ENCODE measurements around the gene TCF4. TPM values are rescaled to one million over a fixed set of nuclear protein-coding genes. Genes with fewer than 3 reads are reported as not detected.

TCF4 gene
- total and polyA plus RNA-seq, 4 donors, result 4.3 to 15.3 (median 11.5) TPM

DNA sequence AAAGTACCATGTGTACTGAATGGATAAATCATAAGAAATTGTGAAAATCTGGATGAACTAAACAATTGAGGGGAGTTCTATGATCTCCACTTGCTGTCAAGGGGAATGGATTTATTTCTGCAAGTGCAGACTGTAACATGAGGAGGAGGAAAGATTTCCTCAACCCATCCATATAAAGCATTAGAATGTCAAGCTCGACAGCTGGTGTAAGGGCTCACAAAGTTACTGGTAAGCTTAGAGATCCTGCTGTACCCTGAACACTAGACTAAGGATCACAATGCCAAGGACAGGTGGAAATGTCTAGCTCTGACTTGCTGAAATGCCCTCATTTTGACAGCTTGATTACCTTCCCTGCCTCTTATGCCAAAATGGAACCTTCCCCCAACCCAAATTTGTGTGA lies 125.3 kb downstream of the TCF4 start:
- TF ChIP-seq JUND (IDR thresholded peaks at IDR 0.05) (no peak), TAF1 (conservative IDR thresholded peaks at IDR 0.05) (no peak), NR2F2 (IDR thresholded peaks at IDR 0.05) (no peak), RXRA (IDR thresholded peaks at IDR 0.05) (no peak), FOXA2 (IDR thresholded peaks at IDR 0.05) (no peak), EGR1 (IDR thresholded peaks at IDR 0.05; ENCODE audit: low read depth in 2 of 2) (no peak), HNF4G (IDR thresholded peaks at IDR 0.05) (no peak), GABPA (IDR thresholded peaks at IDR 0.05 in 1 of 2, conservative IDR thresholded peaks at IDR 0.05 in 1 of 2) (no peak)
- TF ChIP-seq, protein P1, sequence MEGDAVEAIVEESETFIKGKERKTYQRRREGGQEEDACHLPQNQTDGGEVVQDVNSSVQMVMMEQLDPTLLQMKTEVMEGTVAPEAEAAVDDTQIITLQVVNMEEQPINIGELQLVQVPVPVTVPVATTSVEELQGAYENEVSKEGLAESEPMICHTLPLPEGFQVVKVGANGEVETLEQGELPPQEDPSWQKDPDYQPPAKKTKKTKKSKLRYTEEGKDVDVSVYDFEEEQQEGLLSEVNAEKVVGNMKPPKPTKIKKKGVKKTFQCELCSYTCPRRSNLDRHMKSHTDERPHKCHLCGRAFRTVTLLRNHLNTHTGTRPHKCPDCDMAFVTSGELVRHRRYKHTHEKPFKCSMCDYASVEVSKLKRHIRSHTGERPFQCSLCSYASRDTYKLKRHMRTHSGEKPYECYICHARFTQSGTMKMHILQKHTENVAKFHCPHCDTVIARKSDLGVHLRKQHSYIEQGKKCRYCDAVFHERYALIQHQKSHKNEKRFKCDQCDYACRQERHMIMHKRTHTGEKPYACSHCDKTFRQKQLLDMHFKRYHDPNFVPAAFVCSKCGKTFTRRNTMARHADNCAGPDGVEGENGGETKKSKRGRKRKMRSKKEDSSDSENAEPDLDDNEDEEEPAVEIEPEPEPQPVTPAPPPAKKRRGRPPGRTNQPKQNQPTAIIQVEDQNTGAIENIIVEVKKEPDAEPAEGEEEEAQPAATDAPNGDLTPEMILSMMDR (IDR thresholded peaks at IDR 0.05; ENCODE audit: low read depth, low read length, missing input control), result no peak
- TF ChIP-seq, protein P2, sequence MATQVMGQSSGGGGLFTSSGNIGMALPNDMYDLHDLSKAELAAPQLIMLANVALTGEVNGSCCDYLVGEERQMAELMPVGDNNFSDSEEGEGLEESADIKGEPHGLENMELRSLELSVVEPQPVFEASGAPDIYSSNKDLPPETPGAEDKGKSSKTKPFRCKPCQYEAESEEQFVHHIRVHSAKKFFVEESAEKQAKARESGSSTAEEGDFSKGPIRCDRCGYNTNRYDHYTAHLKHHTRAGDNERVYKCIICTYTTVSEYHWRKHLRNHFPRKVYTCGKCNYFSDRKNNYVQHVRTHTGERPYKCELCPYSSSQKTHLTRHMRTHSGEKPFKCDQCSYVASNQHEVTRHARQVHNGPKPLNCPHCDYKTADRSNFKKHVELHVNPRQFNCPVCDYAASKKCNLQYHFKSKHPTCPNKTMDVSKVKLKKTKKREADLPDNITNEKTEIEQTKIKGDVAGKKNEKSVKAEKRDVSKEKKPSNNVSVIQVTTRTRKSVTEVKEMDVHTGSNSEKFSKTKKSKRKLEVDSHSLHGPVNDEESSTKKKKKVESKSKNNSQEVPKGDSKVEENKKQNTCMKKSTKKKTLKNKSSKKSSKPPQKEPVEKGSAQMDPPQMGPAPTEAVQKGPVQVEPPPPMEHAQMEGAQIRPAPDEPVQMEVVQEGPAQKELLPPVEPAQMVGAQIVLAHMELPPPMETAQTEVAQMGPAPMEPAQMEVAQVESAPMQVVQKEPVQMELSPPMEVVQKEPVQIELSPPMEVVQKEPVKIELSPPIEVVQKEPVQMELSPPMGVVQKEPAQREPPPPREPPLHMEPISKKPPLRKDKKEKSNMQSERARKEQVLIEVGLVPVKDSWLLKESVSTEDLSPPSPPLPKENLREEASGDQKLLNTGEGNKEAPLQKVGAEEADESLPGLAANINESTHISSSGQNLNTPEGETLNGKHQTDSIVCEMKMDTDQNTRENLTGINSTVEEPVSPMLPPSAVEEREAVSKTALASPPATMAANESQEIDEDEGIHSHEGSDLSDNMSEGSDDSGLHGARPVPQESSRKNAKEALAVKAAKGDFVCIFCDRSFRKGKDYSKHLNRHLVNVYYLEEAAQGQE (IDR thresholded peaks at IDR 0.05), result no peak
- TF ChIP-seq, protein P3, sequence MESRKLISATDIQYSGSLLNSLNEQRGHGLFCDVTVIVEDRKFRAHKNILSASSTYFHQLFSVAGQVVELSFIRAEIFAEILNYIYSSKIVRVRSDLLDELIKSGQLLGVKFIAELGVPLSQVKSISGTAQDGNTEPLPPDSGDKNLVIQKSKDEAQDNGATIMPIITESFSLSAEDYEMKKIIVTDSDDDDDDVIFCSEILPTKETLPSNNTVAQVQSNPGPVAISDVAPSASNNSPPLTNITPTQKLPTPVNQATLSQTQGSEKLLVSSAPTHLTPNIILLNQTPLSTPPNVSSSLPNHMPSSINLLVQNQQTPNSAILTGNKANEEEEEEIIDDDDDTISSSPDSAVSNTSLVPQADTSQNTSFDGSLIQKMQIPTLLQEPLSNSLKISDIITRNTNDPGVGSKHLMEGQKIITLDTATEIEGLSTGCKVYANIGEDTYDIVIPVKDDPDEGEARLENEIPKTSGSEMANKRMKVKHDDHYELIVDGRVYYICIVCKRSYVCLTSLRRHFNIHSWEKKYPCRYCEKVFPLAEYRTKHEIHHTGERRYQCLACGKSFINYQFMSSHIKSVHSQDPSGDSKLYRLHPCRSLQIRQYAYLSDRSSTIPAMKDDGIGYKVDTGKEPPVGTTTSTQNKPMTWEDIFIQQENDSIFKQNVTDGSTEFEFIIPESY (IDR thresholded peaks at IDR 0.05), result no peak
- TF ChIP-seq, protein P4, sequence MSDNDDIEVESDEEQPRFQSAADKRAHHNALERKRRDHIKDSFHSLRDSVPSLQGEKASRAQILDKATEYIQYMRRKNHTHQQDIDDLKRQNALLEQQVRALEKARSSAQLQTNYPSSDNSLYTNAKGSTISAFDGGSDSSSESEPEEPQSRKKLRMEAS (IDR thresholded peaks at IDR 0.05), result no peak
- TF ChIP-seq, protein P5, sequence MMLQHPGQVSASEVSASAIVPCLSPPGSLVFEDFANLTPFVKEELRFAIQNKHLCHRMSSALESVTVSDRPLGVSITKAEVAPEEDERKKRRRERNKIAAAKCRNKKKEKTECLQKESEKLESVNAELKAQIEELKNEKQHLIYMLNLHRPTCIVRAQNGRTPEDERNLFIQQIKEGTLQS (IDR thresholded peaks at IDR 0.05), result no peak
- Histone ChIP-seq H3K9me3 (ENCODE audit: control insufficient read depth in 4 of 4, low read length in 3 of 4) (no peaks in the 10 kb centered on the region), H3K36me3 (ENCODE audit: control insufficient read depth in 4 of 4, insufficient read depth in 3 of 4, low read depth in 1 of 4, low read length in 3 of 4) (no peaks in the 10 kb centered on the region), H3K27me3 (ENCODE audit: control insufficient read depth in 4 of 4, insufficient read depth in 4 of 4, low read length in 3 of 4) (no peaks in the 10 kb centered on the region), H3K9ac (ENCODE audit: low read depth in 1 of 2, low read length in 2 of 2) (no peak overlapping the region), H3K27ac (ENCODE audit: low read depth in 1 of 2, low read length in 2 of 2) (no peak overlapping the region), H3K4me3 (ENCODE audit: low read depth in 1 of 3, low read length in 3 of 3) (no peak overlapping the region), H3K4me1 (ENCODE audit: control insufficient read depth in 4 of 4, insufficient read depth in 4 of 4, low read length in 3 of 4) (no peaks in the 10 kb centered on the region)
- no peak for DNase-seq (ENCODE audit: low spot score)
- WGBS, result 92% methylated on average over 1 of the region's 1 CpG

DNA sequence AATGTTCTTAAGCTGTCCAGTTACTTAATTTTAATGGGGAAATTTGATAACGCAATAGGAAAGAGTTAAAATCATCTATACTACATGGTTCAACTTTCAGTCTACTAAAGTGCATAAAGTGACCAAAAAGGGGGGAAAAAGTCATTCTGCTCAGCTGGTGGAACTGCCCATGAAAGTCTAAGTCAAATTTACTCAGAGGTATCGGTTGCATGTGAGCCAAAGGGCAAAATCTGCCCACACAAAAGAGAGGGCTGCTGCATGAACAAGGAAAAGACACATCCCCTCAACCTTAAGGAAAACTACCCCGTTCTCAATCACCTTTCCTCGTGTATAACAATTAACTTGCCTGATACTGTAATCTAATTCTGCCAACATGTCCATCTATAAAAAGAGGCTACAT lies 126.1 kb downstream of the TCF4 start:
- Histone ChIP-seq H3K27me3 (ENCODE audit: control insufficient read depth in 4 of 4, insufficient read depth in 4 of 4, low read length in 3 of 4) (no peaks in the 10 kb centered on the region), H3K9ac (ENCODE audit: low read depth in 1 of 2, low read length in 2 of 2) (no peak overlapping the region), H3K4me3 (ENCODE audit: low read depth in 1 of 3, low read length in 3 of 3) (no peak overlapping the region), H3K4me1 (ENCODE audit: control insufficient read depth in 4 of 4, insufficient read depth in 4 of 4, low read length in 3 of 4) (no peaks in the 10 kb centered on the region), H3K27ac (ENCODE audit: low read depth in 1 of 2, low read length in 2 of 2) (no peak overlapping the region), H3K36me3 (ENCODE audit: control insufficient read depth in 4 of 4, insufficient read depth in 3 of 4, low read depth in 1 of 4, low read length in 3 of 4) (no peaks in the 10 kb centered on the region), H3K9me3 (ENCODE audit: control insufficient read depth in 4 of 4, low read length in 3 of 4) (no peaks in the 10 kb centered on the region)
- DNase-seq (ENCODE audit: low spot score), result no peak
- TF ChIP-seq YY1 (IDR thresholded peaks at IDR 0.05), result no peak
- TF ChIP-seq EGR1 (IDR thresholded peaks at IDR 0.05; ENCODE audit: low read depth in 2 of 2), result no peak
- TF ChIP-seq, protein P3 (IDR thresholded peaks at IDR 0.05), result no peak
- TF ChIP-seq, protein P5 (IDR thresholded peaks at IDR 0.05), result no peak
- WGBS, result 57% methylated on average over 4 of the region's 4 CpGs
